Activated CD8-positive, alpha-beta memory T cell treated with anti-CD3 and anti-CD28 coated beads, Interleukin-2, amount 50 U/mL, for 1 hour (primary cell): Measurements from ENCODE around the gene CHM.
"Not testable (repeated sequence)": the region's sequence is repeated elsewhere in the genome, so short reads cannot be mapped to it uniquely, and the experiment has no call there.

ENCODE experiments used
- DNase-seq: peaks from one replicate; pipeline ENCODE4 v3.0.0-alpha.2; 2020; ENCODE audit errors: extremely low read depth

The CHM gene

GRCh38 chrX:85998954-85999353 lies 48.4 kb downstream of the CHM start:
- no peak for DNase-seq

- no peak for DNase-seq
Observed at GRCh38 chrX:85996555-85996954, 50.8 kb downstream of the CHM start.

DNA sequence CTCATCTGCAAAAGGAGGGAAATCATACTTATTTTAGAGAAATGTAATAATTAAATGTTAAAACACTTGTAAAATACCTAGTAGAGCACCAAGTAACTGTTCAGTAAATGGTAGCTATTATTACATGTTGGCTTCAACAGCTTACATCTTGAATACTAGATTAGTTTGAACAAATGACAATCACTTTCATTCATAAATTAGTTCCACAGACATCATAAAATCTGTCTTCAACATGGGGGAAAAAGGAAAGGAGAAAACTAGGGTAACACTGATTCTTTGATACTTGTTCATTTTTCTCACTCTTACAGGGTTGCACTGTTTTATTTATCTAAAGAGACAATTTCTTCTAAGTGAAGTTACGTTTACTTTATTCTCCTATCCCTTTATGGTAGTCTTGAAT lies 51.7 kb downstream of the CHM start:
- DNase-seq = no peak

DNA sequence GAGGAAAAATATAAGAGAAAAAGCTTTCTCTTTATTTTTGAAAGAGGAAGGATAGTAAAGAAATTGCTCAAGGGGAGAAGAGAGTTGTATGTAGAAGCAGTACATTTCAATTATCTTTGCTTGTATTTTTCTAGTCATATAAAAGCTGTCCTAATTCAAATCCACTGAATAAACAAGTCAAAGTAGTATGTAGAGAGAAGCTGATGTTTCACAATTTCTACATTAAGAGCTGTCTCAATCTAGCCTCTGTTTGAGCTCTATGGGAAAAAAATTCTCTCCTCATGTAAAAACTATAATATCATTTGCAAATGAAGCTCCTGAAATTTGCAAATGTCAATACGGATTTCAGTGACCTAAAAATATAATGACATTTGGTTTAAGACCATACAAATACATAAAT lies 52.6 kb downstream of the CHM start:
- DNase-seq = no peak

- no peak for DNase-seq
Observed at GRCh38 chrX:85994228-85994627, 53.1 kb downstream of the CHM start.

DNA sequence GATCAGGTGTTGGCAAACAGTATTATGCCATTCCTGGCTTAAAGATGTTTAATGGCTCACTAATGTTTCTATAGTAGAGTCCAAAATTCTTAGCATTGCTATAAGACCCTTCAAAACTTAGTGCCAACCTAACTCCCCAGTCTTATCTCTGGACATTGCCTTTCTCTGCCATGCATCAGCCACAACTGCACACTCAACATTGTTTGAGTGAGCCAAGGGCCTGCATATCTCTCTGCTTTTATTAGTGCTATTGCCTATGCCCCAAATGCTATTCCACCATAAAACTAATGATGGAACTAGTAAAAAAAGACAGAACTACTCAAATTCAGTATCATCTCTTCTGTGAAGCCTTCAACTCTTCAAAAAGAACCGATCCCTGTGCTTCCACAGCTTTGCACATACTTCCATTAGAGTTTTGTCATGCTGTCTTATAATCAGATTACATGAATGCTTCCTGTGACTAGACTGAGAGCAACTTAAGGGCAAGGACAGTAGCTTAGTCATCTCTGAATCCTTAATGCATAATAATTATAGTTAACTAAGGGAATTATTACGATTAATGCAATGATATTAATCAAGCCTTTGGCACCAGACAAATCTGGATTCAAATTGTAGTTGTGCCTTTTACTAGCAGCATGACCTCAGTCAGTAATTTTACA lies 53.7 kb downstream of the CHM start:
- no peak for DNase-seq

GRCh38 chrX:85992811-85993229 lies 54.5 kb downstream of the CHM start:
- no peak for DNase-seq

DNA sequence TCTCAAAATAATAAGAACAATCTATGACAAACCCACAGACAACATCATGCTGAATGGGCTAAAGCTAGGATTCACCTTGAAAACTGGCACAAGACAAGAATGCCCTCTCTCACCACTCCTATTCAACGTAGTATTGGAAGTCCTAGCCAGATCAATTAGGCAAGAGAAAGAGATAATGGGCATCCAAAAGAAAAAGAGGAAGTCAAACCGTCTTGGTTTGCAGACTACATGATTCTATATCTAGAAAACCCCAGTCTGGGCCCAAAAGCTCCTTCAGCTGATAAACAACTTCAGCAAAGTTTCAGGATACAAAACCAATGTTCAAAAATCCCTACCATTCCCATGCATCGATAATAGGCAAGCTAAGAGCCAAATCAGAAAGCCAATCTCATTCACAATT lies 59.0 kb downstream of the CHM start:
- no peak for DNase-seq

- no peak for DNase-seq
Observed at GRCh38 chrX:85980286-85980685, 67.1 kb downstream of the CHM start.

DNA sequence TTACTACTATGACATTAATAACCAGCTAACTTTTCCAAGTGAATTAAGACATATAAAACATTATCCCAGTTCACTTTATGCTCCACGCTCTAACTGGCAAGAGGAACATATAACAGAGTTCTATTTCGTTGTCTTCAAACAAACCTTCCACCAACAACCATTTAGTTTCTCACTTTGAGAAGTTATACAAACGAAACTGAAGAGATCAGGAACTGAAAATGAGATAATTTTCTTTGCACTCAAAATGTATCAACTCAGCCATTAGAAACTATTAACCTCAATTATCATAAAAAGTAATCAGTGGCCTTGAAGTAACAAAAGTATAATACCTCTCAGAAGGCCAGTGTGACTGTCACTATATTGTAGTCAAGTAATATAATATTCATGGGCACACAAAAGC lies 70.1 kb downstream of the CHM start:
- DNase-seq = no peak

GRCh38 chrX:85972351-85972750 lies 75.0 kb downstream of the CHM start:
- not testable (repeated sequence) for DNase-seq

DNA sequence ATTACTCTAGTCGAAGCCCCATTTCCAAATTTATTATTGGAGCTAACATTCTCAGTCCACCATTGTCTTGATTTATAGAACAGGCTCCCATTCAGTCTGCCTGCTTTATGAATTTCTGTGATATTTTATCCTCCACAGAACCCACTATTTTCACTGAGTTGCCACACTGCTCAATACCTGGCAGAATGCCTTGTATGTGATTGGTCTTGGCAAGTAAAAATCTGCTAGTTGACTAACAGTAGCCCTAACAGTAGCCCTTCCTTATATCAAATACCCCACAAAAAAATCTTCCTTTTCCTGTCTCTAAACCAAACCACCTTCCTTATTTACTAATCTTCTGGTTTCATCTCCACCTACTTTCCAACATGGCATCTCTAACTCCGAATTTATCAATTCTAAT lies 82.6 kb downstream of the CHM start:
- no peak for DNase-seq

DNA sequence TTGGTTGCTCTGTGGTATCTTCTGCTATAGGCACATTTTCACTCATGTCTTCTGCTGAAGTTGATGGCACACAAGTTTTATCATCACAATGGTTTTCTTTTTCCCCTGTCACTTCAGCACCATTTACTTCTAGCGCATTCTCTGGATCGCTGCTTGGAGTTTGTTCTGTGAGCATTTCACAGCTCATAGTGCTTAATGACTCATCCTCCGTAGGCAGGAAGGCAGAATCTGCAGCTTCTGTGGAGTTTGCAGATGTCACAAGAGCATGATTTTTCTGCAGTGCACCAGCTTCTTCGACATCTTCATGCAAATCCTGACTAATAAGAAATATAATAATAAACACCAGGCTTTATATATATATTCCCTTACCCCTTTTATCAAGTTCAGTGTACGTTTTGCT lies 83.6 kb downstream of the CHM start:
- DNase-seq = no peak

GRCh38 chrX:85955510-85955909 lies 91.8 kb downstream of the CHM start:
- DNase-seq = no peak

- not testable (repeated sequence) for DNase-seq
Observed at GRCh38 chrX:85944751-85945150, 102.6 kb downstream of the CHM start.

DNA sequence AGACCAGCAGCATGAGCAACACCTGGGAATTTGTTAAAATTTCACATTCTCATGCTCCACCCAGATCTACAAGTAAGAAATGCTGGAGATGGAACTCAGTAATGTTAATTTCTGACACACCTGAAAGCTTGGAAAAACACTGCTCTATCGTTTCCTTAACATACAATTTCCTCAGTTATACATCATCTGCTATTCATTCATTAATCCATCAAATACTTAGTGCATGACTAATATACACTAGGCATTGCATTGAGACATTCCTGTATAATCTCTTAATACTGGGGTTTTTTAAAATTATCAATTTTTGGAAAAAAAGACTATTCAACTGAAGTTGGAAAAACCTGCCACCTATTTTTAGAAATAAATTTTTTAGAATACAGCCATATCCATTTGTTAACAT lies 106.1 kb downstream of the CHM start:
- DNase-seq = no peak

DNA sequence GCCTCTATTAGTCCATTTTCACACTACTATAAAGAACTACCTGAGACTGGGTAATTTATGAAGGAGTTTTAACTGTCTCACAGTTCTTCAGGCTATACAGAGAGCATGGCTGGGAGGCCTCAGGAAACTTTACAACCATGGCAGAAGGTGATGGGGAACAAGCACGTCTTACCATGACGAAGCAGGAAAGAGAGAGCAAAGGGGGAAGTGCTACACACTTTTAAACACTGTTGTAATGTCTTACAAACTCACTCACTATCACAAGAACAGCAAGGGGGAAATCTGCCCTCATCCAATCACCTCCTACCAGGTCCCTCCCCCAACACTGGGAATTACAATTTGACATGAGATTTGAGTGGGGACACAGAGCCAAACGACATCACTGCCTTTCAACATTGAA lies 107.4 kb downstream of the CHM start:
- not testable (repeated sequence) for DNase-seq

DNA sequence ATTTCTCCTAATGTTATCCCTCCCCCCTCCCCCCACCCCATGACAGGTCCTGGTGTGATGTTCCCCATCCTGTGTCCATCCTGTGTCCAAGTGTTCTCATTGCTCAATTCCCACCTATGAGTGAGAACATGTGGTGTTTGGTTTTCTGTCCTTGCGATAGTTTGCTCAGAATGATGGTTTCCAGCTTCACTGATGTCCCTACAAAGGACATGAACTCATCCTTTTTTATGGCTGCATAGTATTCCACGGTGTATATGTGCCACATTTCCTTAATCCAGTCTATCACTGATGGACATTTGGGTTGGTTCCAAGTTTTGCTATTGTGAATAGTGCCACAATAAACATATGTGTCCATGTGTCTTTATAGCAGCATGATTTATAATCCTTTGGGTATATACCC lies 113.0 kb downstream of the CHM start:
- DNase-seq = not testable (repeated sequence)

GRCh38 chrX:85930099-85930498 lies 117.3 kb downstream of the CHM start:
- no peak for DNase-seq

DNA sequence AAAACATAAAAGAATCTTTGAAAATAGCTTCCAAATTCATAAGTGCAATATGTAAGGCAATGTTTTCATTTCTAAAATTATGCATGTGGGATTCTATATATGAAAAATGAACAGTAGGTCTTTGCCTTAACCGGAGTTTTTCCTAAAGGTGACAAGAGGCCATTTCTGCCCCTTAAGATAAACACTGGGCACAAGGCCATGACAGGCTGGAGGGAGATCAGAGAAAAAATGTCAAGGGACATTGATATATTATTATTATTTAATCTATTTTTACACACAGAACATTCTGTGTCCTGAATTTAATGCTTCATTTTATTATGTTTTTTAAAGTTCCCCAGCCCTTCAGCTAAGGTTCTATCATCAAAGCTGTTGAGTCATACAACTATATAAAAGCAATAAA lies 118.8 kb downstream of the CHM start:
- no peak for DNase-seq

- no peak for DNase-seq
Observed at GRCh38 chrX:85927740-85928139, 119.6 kb downstream of the CHM start.

DNA sequence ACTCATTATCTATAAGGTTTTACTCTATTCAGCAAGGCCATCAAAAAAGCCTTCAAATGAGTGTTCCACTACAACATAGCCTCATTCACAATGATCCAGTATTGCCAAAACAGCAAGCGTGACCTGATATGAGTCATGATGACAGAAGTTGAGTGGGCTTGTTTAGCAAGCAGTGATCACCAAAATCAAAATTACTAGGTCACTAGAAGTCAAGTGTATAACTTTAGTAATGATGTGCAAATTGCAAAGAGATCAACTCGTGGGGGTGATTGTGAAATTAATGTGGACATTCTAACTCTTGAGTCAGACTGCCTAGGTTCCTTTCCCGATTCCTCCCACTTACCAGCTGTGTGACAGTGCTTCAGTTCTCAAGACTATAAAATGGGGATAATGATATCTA lies 124.5 kb downstream of the CHM start:
- DNase-seq = no peak

- DNase-seq = not testable (repeated sequence)
Observed at GRCh38 chrX:85916656-85917280, 130.6 kb downstream of the CHM start.

DNA sequence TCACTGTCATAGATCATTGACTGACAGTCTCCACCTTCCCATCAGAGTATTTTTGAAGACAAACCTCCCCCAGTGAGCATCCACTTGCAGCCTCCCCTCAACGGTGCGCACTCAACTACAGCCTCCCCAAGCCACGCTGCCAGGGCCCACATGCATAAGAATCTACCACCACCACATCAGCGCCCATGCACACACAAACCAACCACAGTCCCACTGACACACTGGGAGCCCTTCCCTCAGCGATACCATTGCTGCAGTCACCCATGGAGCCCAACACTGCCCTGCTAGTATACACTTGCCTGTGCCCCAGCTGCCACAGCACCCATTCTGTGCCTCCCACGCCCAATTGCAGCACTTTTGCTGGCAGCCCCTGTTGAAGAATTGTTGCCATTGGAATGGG lies 132.9 kb downstream of the CHM start:
- DNase-seq = no peak
